Calu3 (cell line): Measurements from ENCODE around the gene POGK. TPM values are rescaled to one million over a fixed set of nuclear protein-coding genes. Genes with fewer than 3 reads are reported as not detected.
"Not testable (repeated sequence)": the region's sequence is repeated elsewhere in the genome, so short reads cannot be mapped to it uniquely, and the experiment has no call there.

ENCODE experiments used
- BruUV-seq: library from RNA; stranded (reverse); fragments of 400-500 nt; replicated peaks from 2 replicates; lab custom pipeline; 2021; lab: Mats Ljungman, UMichigan
- CTCF ChIA-PET: fragments of 300-600 bp; sonication (Branson Sonifier 250); formaldehyde crosslinking; loops from one replicate; lab custom pipeline; 2022; ENCODE audit warnings: antibody characterized with exemption; lab: Charles Lee
- DNase-seq: peaks from one replicate; pipeline ENCODE4 v3.0.0; 2022
- H3K27ac Mint-ChIP-seq: one replicate; pipeline ENCODE4 v1.8.0; 2022; ENCODE audit warnings: mixed read lengths; ENCODE audit not compliant: unreplicated experiment
- H3K27me3 Mint-ChIP-seq: one replicate; pipeline ENCODE4 v1.8.0; 2022; ENCODE audit warnings: mixed read lengths; ENCODE audit not compliant: unreplicated experiment
- H3K36me3 Mint-ChIP-seq: one replicate; pipeline ENCODE4 v1.8.0; 2022; ENCODE audit warnings: mild to moderate bottlenecking, moderate library complexity, mixed read lengths; ENCODE audit not compliant: insufficient read depth, unreplicated experiment
- H3K4me1 Mint-ChIP-seq: one replicate; pipeline ENCODE4 v1.8.0; 2022; ENCODE audit warnings: mild to moderate bottlenecking, low read depth, mixed read lengths; ENCODE audit not compliant: unreplicated experiment
- H3K4me3 Mint-ChIP-seq: one replicate; pipeline ENCODE4 v1.8.0; 2022; ENCODE audit warnings: mild to moderate bottlenecking, low read depth, moderate library complexity, mixed read lengths; ENCODE audit not compliant: unreplicated experiment
- H3K9me3 Mint-ChIP-seq: one replicate; pipeline ENCODE4 v1.8.0; 2022; ENCODE audit warnings: low read depth, mixed read lengths; ENCODE audit not compliant: unreplicated experiment
- intact Hi-C: fragments of 100-400 bp; cut with micrococcal nuclease; formaldehyde crosslinking; loops from one replicate; pipeline ENCODE4 v1.10.0; 2022; ENCODE audit not compliant: unreplicated experiment
- total RNA-seq: library from RNA; stranded (reverse); gene quantifications from 2 replicates; pipeline ENCODE4 v1.2.3, GENCODE V29; 2022
- TF ChIP-seq, protein P1 (sequence below): fragments of 200-600 bp; IDR thresholded peaks from one replicate; pipeline ENCODE4 v1.8.0; 2022; ENCODE audit warnings: antibody characterized with exemption; ENCODE audit not compliant: unreplicated experiment

Gene POGK
- total RNA-seq, 1 experiment from 2014 or later, result 80.2 TPM

DNA sequence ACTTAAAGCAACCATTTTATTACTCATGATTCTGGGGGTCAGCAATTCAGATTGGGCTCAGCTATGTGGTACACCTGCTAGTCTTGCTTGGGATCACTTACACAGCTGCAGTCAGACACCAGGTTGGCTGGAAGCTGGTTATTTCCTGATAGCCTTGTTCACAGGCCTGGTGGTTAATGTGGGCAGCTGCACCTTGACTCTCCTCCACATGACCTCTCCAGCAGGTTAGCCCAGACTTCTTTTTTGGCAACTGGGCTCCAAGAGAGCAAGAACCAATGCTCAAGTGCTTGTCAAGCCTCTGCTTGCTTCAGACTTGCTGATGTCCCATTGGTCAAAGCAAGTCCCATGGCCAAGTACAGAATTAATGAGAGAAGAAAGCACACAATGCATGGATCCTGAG is 11.8 kb upstream of the POGK start:
- intact Hi-C loops, result no loop called here
- Mint-ChIP-seq H3K27ac (no peak overlapping the region), H3K27me3 (peaks cover 14% of the 10 kb centered on the region), H3K4me1 (no peaks in the 10 kb centered on the region), H3K9me3 (peaks cover 12% of the 10 kb centered on the region), H3K4me3 (no peak overlapping the region), H3K36me3 (no peaks in the 10 kb centered on the region)
- DNase-seq, result no peak
- CTCF ChIA-PET, result no interaction called here
- no TSS peak for BruUV-seq
- TF ChIP-seq, protein P1, sequence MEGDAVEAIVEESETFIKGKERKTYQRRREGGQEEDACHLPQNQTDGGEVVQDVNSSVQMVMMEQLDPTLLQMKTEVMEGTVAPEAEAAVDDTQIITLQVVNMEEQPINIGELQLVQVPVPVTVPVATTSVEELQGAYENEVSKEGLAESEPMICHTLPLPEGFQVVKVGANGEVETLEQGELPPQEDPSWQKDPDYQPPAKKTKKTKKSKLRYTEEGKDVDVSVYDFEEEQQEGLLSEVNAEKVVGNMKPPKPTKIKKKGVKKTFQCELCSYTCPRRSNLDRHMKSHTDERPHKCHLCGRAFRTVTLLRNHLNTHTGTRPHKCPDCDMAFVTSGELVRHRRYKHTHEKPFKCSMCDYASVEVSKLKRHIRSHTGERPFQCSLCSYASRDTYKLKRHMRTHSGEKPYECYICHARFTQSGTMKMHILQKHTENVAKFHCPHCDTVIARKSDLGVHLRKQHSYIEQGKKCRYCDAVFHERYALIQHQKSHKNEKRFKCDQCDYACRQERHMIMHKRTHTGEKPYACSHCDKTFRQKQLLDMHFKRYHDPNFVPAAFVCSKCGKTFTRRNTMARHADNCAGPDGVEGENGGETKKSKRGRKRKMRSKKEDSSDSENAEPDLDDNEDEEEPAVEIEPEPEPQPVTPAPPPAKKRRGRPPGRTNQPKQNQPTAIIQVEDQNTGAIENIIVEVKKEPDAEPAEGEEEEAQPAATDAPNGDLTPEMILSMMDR, result no peak

DNA sequence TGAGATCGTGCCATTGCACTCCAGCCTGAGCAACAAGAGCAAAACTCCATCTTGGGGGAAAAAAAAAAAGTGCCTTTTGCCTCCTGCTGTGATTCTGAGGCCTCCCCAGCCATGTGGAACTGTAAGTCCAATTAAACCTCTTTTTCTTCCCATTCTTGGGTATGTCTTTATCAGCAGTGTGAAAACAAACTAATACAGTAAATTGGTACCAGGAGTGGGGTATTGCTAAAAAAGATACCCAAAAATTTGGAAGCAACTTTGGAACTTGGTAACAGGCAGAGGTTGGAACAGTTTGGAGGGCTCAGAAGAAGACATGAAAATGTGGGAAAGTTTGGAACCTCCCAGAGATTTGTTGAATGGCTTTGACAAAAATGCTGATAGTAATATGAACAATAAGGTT is 9.5 kb upstream of the POGK start:
- Mint-ChIP-seq H3K27me3 (peaks cover 23% of the 10 kb centered on the region), H3K9me3 (peaks cover 12% of the 10 kb centered on the region)
- intact Hi-C loops, DNase-seq, CTCF ChIA-PET, BruUV-seq, H3K27ac Mint-ChIP-seq, H3K36me3 Mint-ChIP-seq, H3K4me3 Mint-ChIP-seq, H3K4me1 Mint-ChIP-seq: not testable (repeated sequence)

DNA sequence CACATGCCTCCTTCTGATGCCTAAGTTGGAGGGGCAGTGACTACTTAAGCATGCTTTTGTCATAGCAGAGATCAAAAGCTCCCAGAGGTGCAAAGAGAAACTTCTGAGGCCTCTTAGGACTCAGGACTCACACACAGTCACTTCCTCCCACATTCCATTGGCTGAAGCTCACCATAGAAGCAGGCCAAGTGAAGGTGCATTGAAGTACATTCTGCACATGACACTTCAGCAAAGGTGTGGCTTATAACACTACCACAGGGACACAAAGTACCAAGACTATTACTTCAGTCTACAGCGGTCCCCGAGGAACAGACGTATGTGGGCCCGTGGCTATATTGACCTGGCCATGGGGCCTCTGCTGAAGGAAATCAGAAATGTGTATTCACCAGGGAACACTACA is 2.5 kb upstream of the POGK start:
- intact Hi-C loops, result no loop called here
- TF ChIP-seq, protein P1, result no peak
- Mint-ChIP-seq H3K27ac (no peak overlapping the region), H3K4me3 (no peak overlapping the region), H3K9me3 (peaks cover 4% of the 10 kb centered on the region), H3K27me3 (peaks cover 16% of the 10 kb centered on the region), H3K36me3 (peaks cover 36% of the 10 kb centered on the region), H3K4me1 (peaks cover 26% of the 10 kb centered on the region)
- no peak for DNase-seq
- BruUV-seq, result no TSS peak
- CTCF ChIA-PET, result interaction anchor here (0.7 kb wide), 1 partner anchor 47 kb away, joined by 3 read pairs; no protein-coding TSS in a partner anchor

DNA sequence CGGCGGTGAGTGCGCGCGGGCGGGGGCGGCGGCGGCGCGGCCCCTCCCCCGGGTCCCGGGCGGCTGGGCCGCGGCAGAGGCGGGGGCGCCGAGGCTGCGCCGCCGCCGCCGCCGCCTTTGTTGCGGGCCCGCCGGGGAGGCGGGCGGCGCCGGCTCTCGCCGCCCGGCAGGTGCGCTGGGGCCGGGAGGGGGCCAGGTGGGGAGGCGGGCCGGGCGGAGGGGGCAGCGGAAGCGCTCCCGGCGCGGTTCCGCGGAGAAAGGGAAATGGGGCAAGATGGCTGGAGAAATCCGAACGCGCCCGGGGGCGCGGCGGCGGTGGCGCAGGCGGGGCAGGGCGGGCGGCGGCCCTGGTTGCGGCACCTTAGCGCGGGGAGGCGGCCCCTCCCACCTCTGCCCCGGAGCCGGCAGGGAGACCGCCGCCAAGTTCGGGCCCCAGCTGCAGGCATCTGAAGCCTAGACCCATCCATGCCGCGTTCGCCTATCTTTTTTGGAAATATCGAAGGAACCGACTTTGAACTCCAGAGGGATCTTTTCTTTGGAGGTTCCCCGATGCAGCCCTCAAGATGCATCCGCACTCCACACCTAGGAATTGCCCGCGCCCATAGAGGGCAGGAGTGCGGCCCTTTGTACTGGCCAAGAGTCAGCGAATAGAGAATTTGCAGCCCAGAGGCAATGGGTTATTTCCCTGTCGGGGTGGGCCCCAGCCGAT is 479 bp downstream of the POGK start:
- TF ChIP-seq, protein P1, result peak; percentile 40
- H3K4me1 Mint-ChIP-seq, result peaks cover 40% of the 10 kb centered on the region
- peak; percentile 66 for DNase-seq
- no peaks in the 10 kb centered on the region for H3K9me3 Mint-ChIP-seq
- CTCF ChIA-PET, result interaction anchor here (0.5 to 1.1 kb wide), 3 partner anchors 26 to 962 kb away, joined by 3 to 5 read pairs (median 3); no protein-coding TSS in a partner anchor
- peaks cover 65% of the 10 kb centered on the region for H3K36me3 Mint-ChIP-seq
- peak overlapping the region; percentile 81 for H3K4me3 Mint-ChIP-seq
- intact Hi-C loops, result no loop called here
- peak overlapping the region; percentile 88 for H3K27ac Mint-ChIP-seq
- H3K27me3 Mint-ChIP-seq, result no peaks in the 10 kb centered on the region
- BruUV-seq, result no TSS peak
